Measurements from ENCODE around the gene ANGPT4.
A peak's percentile ranks its signal among the peaks of the same experiment; 100 is the strongest.

Gene ANGPT4

GRCh38 chr20:833121-833449, 83.0 kb downstream of the ANGPT4 start:
- Histone ChIP-seq H3K27me3 (ENCODE audit: insufficient read depth, poor library complexity, severe bottlenecking) (no peaks in the 10 kb centered on the region), H3K9me3 (ENCODE audit: severe bottlenecking) (no peaks in the 10 kb centered on the region), H3K4me1 (ENCODE audit: insufficient read depth, poor library complexity, severe bottlenecking) (peaks cover 17% of the 10 kb centered on the region), H3K27ac (ENCODE audit: poor library complexity, severe bottlenecking) (peak overlapping the region; percentile 75), H3K4me3 (ENCODE audit: severe bottlenecking) (peak overlapping the region; percentile 88), H3K36me3 (ENCODE audit: low read depth) (no peaks in the 10 kb centered on the region; the same call in 1 of the 2 replicates)
- peak; percentile 28 for ATAC-seq (ENCODE audit: low read depth)
- TF ChIP-seq CTCF (IDR thresholded peaks at IDR 0.05; ENCODE audit: poor library complexity, severe bottlenecking) = no peak
- DNase-seq (ENCODE audit: low spot score) = no peak

DNA sequence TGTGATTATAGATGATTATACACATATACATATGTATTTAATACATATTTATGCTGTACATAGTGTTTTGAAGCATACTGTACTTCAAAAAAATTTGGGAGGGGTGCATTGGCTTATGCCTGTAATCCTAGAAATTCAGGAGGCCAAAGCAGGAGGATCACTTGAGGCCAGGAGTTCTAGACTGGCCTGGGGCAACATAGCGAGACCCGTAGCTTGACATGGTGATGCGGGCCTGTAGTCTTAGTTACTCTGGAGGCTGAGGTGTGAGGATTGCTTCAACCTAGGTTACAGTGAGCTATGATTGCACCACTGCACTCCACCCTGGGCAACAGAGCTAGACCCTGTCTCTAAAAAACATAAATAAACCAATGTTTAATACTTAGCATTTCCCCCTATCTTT, 84.2 kb downstream of the ANGPT4 start:
- Histone ChIP-seq H3K36me3 (ENCODE audit: low read depth) (no peaks in the 10 kb centered on the region), H3K9me3 (ENCODE audit: severe bottlenecking) (no peaks in the 10 kb centered on the region), H3K4me3 (ENCODE audit: severe bottlenecking) (no peak overlapping the region), H3K4me1 (ENCODE audit: insufficient read depth, poor library complexity, severe bottlenecking) (peaks cover 13% of the 10 kb centered on the region), H3K27me3 (ENCODE audit: insufficient read depth, poor library complexity, severe bottlenecking) (no peaks in the 10 kb centered on the region), H3K27ac (ENCODE audit: poor library complexity, severe bottlenecking) (no peak overlapping the region)
- no peak for TF ChIP-seq CTCF (IDR thresholded peaks at IDR 0.05; ENCODE audit: poor library complexity, severe bottlenecking)
- DNase-seq (ENCODE audit: low spot score) (no peak), ATAC-seq (ENCODE audit: low read depth) (no peak)

DNA sequence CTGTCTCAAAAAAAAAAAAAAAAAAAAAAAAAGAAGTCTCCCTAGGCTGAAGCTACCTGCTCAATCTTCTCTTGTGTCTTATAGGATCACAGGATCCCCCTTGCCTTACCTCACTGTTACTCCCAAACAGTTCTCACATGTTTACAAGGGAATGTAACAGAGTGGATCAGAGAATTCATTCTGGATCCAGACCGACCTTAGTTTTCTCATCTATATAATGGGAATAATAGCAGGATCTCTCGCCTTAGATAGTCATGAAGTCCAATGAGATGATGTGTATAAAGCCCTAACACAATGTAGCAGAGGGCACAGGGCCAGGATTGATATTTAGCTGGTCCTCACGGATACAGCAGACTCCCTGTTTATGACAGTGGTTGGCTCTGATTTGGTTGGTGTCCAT, 84.9 kb downstream of the ANGPT4 start:
- no peak for DNase-seq (ENCODE audit: low spot score)
- peaks cover 9% of the 10 kb centered on the region for H3K4me1 ChIP-seq (ENCODE audit: insufficient read depth, poor library complexity, severe bottlenecking)
- H3K9me3 ChIP-seq (ENCODE audit: severe bottlenecking) = no peaks in the 10 kb centered on the region
- no peak for TF ChIP-seq CTCF (IDR thresholded peaks at IDR 0.05; ENCODE audit: poor library complexity, severe bottlenecking)
- H3K27me3 ChIP-seq (ENCODE audit: insufficient read depth, poor library complexity, severe bottlenecking) = no peaks in the 10 kb centered on the region
- H3K27ac ChIP-seq (ENCODE audit: poor library complexity, severe bottlenecking) = no peak overlapping the region
- no peaks in the 10 kb centered on the region for H3K36me3 ChIP-seq (ENCODE audit: low read depth)
- H3K4me3 ChIP-seq (ENCODE audit: severe bottlenecking) = no peak overlapping the region
- ATAC-seq (ENCODE audit: low read depth) = no peak

- H3K4me1 ChIP-seq (ENCODE audit: insufficient read depth, poor library complexity, severe bottlenecking) = no peaks in the 10 kb centered on the region
- H3K9me3 ChIP-seq (ENCODE audit: severe bottlenecking) = no peaks in the 10 kb centered on the region
- H3K4me3 ChIP-seq (ENCODE audit: severe bottlenecking) = no peak overlapping the region
- ATAC-seq (ENCODE audit: low read depth) (no peak), DNase-seq (ENCODE audit: low spot score) (no peak)
- H3K36me3 ChIP-seq (ENCODE audit: low read depth) = no peaks in the 10 kb centered on the region
- no peak for TF ChIP-seq CTCF (IDR thresholded peaks at IDR 0.05; ENCODE audit: poor library complexity, severe bottlenecking)
- H3K27me3 ChIP-seq (ENCODE audit: insufficient read depth, poor library complexity, severe bottlenecking) = no peaks in the 10 kb centered on the region
- no peak overlapping the region for H3K27ac ChIP-seq (ENCODE audit: poor library complexity, severe bottlenecking)
Observed at GRCh38 chr20:830011-830521, 86.1 kb downstream of the ANGPT4 start.

- ATAC-seq (ENCODE audit: low read depth) (no peak), DNase-seq (ENCODE audit: low spot score) (no peak)
- Histone ChIP-seq H3K9me3 (ENCODE audit: severe bottlenecking) (no peaks in the 10 kb centered on the region), H3K4me3 (ENCODE audit: severe bottlenecking) (no peak overlapping the region), H3K27ac (ENCODE audit: poor library complexity, severe bottlenecking) (no peak overlapping the region), H3K27me3 (ENCODE audit: insufficient read depth, poor library complexity, severe bottlenecking) (no peaks in the 10 kb centered on the region), H3K4me1 (ENCODE audit: insufficient read depth, poor library complexity, severe bottlenecking) (no peaks in the 10 kb centered on the region), H3K36me3 (ENCODE audit: low read depth) (no peaks in the 10 kb centered on the region)
- no peak for TF ChIP-seq CTCF (IDR thresholded peaks at IDR 0.05; ENCODE audit: poor library complexity, severe bottlenecking)
Observed at GRCh38 chr20:829551-829950, 86.6 kb downstream of the ANGPT4 start.
